ENCODE results near the gene COL13A1.

Gene COL13A1

GRCh38 chr10:69800665-69801064 is 1.0 kb upstream of the COL13A1 start:
- Histone ChIP-seq H3K4me3 (ENCODE audit: control insufficient read depth in 1 of 7, extremely low read depth in 1 of 7, insufficient read depth in 4 of 7, low read depth in 2 of 7, low read length in 6 of 7) (no peak overlapping the region), H3K27me3 (replicated peaks in 2 of 5; ENCODE audit: control insufficient read depth in 4 of 5, insufficient read depth in 5 of 5, low read length in 4 of 5) (peaks cover 0 to 52% (median 17%) of the 10 kb centered on the region in 5 experiments), H3K27ac (ENCODE audit: insufficient read depth in 1 of 2, low read depth in 1 of 2, low read length in 2 of 2, poor library complexity in 1 of 2, severe bottlenecking in 2 of 2) (no peak overlapping the region), H3K4me1 (ENCODE audit: control extremely low read depth in 1 of 4, control insufficient read depth in 4 of 4, insufficient read depth in 4 of 4, low read length in 3 of 4) (peaks cover 3 to 23% (median 19%) of the 10 kb centered on the region in 4 experiments), H3K36me3 (ENCODE audit: control insufficient read depth in 4 of 4, insufficient read depth in 4 of 4, low read length in 3 of 4) (no peaks in the 10 kb centered on the region), H3K9me3 (ENCODE audit: control extremely low read depth in 1 of 5, control insufficient read depth in 4 of 5, insufficient read depth in 2 of 5, low read depth in 1 of 5, low read length in 4 of 5) (peaks cover 0 to 5% (median 0%) of the 10 kb centered on the region in 5 experiments)
- CTCF ChIA-PET, result interaction anchor here (0.9 to 3.5 kb wide), 9 partner anchors 8 to 285 kb away, joined by 3 to 19 read pairs (median 4); no protein-coding TSS in a partner anchor
- 83% methylated on average over 1 of the region's 2 CpGs for WGBS (ENCODE audit: insufficient coverage)
- DNase-seq, result no peak
- POLR2A ChIA-PET, result no interaction called here

GRCh38 chr10:69801094-69801433 is 642 bp upstream of the COL13A1 start:
- Histone ChIP-seq H3K4me1 (ENCODE audit: control extremely low read depth in 1 of 4, control insufficient read depth in 4 of 4, insufficient read depth in 4 of 4, low read length in 3 of 4) (peaks cover 3 to 23% (median 19%) of the 10 kb centered on the region in 4 experiments), H3K36me3 (ENCODE audit: control insufficient read depth in 4 of 4, insufficient read depth in 4 of 4, low read length in 3 of 4) (no peaks in the 10 kb centered on the region), H3K9me3 (ENCODE audit: control extremely low read depth in 1 of 5, control insufficient read depth in 4 of 5, insufficient read depth in 2 of 5, low read depth in 1 of 5, low read length in 4 of 5) (peaks cover 0 to 1% (median 0%) of the 10 kb centered on the region in 5 experiments), H3K27me3 (replicated peaks in 2 of 5; ENCODE audit: control insufficient read depth in 4 of 5, insufficient read depth in 5 of 5, low read length in 4 of 5) (peaks cover 0 to 52% (median 17%) of the 10 kb centered on the region in 5 experiments), H3K27ac (ENCODE audit: insufficient read depth in 1 of 2, low read depth in 1 of 2, low read length in 2 of 2, poor library complexity in 1 of 2, severe bottlenecking in 2 of 2) (no peak overlapping the region), H3K4me3 (ENCODE audit: control insufficient read depth in 1 of 7, extremely low read depth in 1 of 7, insufficient read depth in 4 of 7, low read depth in 2 of 7, low read length in 6 of 7) (peak overlapping the region in 3 of 7 experiments; percentile 59 to 70 (median 60))
- peak; percentile 54 to 77 (median 73) for DNase-seq
- WGBS (ENCODE audit: insufficient coverage), result 3% methylated on average over 8 of the region's 8 CpGs
- ChIA-PET POLR2A (no interaction called here), CTCF (interaction anchor here (0.6 to 3.5 kb wide), 12 partner anchors 9 to 286 kb away, joined by 3 to 19 read pairs (median 4); no protein-coding TSS in a partner anchor)

GRCh38 chr10:69802424-69803161 is 887 bp downstream of the COL13A1 start:
- under 1% methylated on average over 60 of the region's 80 CpGs for WGBS (ENCODE audit: insufficient coverage)
- peaks cover 0 to 55% (median 17%) of the 10 kb centered on the region in 5 experiments for H3K27me3 ChIP-seq (replicated peaks in 2 of 5; ENCODE audit: control insufficient read depth in 4 of 5, insufficient read depth in 5 of 5, low read length in 4 of 5)
- ChIA-PET POLR2A (no interaction called here), CTCF (interaction anchor here (2.2 to 3.5 kb wide), 2 partner anchors 10 kb away, joined by 9 to 19 read pairs; no protein-coding TSS in a partner anchor)
- peak overlapping the region; percentile 0 to 70 (median 27) for H3K4me3 ChIP-seq (ENCODE audit: control insufficient read depth in 1 of 7, extremely low read depth in 1 of 7, insufficient read depth in 4 of 7, low read depth in 2 of 7, low read length in 6 of 7)
- peak; percentile 26 to 62 (median 50) for DNase-seq
- peaks cover 3 to 23% (median 19%) of the 10 kb centered on the region in 4 experiments for H3K4me1 ChIP-seq (ENCODE audit: control extremely low read depth in 1 of 4, control insufficient read depth in 4 of 4, insufficient read depth in 4 of 4, low read length in 3 of 4)
- no peaks in the 10 kb centered on the region for H3K9me3 ChIP-seq (ENCODE audit: control extremely low read depth in 1 of 5, control insufficient read depth in 4 of 5, insufficient read depth in 2 of 5, low read depth in 1 of 5, low read length in 4 of 5)
- H3K27ac ChIP-seq (ENCODE audit: insufficient read depth in 1 of 2, low read depth in 1 of 2, low read length in 2 of 2, poor library complexity in 1 of 2, severe bottlenecking in 2 of 2), result no peak overlapping the region
- H3K36me3 ChIP-seq (ENCODE audit: control insufficient read depth in 4 of 4, insufficient read depth in 4 of 4, low read length in 3 of 4), result no peaks in the 10 kb centered on the region

GRCh38 chr10:69803809-69804208 is 2.1 kb downstream of the COL13A1 start:
- Histone ChIP-seq H3K36me3 (ENCODE audit: control insufficient read depth in 4 of 4, insufficient read depth in 4 of 4, low read length in 3 of 4) (no peaks in the 10 kb centered on the region), H3K4me1 (ENCODE audit: control extremely low read depth in 1 of 4, control insufficient read depth in 4 of 4, insufficient read depth in 4 of 4, low read length in 3 of 4) (peaks cover 3 to 23% (median 19%) of the 10 kb centered on the region in 4 experiments), H3K27ac (ENCODE audit: insufficient read depth in 1 of 2, low read depth in 1 of 2, low read length in 2 of 2, poor library complexity in 1 of 2, severe bottlenecking in 2 of 2) (no peak overlapping the region), H3K4me3 (ENCODE audit: control insufficient read depth in 1 of 7, extremely low read depth in 1 of 7, insufficient read depth in 4 of 7, low read depth in 2 of 7, low read length in 6 of 7) (no peak overlapping the region), H3K9me3 (ENCODE audit: control extremely low read depth in 1 of 5, control insufficient read depth in 4 of 5, insufficient read depth in 2 of 5, low read depth in 1 of 5, low read length in 4 of 5) (no peaks in the 10 kb centered on the region), H3K27me3 (replicated peaks in 2 of 5; ENCODE audit: control insufficient read depth in 4 of 5, insufficient read depth in 5 of 5, low read length in 4 of 5) (peaks cover 0 to 55% (median 17%) of the 10 kb centered on the region in 5 experiments)
- ChIA-PET CTCF (interaction anchor here (1.0 to 1.5 kb wide), 2 partner anchors 13 to 19 kb away, joined by 3 to 4 read pairs; no protein-coding TSS in a partner anchor), POLR2A (no interaction called here)
- DNase-seq, result no peak
- WGBS (ENCODE audit: insufficient coverage), result 97% methylated on average over 5 of the region's 7 CpGs

GRCh38 chr10:69804775-69805174 is 3.1 kb downstream of the COL13A1 start:
- no peak overlapping the region for H3K4me3 ChIP-seq (ENCODE audit: control insufficient read depth in 1 of 7, extremely low read depth in 1 of 7, insufficient read depth in 4 of 7, low read depth in 2 of 7, low read length in 6 of 7)
- peaks cover 3 to 23% (median 19%) of the 10 kb centered on the region in 4 experiments for H3K4me1 ChIP-seq (ENCODE audit: control extremely low read depth in 1 of 4, control insufficient read depth in 4 of 4, insufficient read depth in 4 of 4, low read length in 3 of 4)
- H3K27ac ChIP-seq (ENCODE audit: insufficient read depth in 1 of 2, low read depth in 1 of 2, low read length in 2 of 2, poor library complexity in 1 of 2, severe bottlenecking in 2 of 2), result no peak overlapping the region
- POLR2A ChIA-PET, result no interaction called here
- H3K9me3 ChIP-seq (ENCODE audit: control extremely low read depth in 1 of 5, control insufficient read depth in 4 of 5, insufficient read depth in 2 of 5, low read depth in 1 of 5, low read length in 4 of 5), result no peaks in the 10 kb centered on the region
- H3K36me3 ChIP-seq (ENCODE audit: control insufficient read depth in 4 of 4, insufficient read depth in 4 of 4, low read length in 3 of 4), result no peaks in the 10 kb centered on the region
- DNase-seq, result no peak
- CTCF ChIA-PET, result interaction anchor here (1.5 to 2.3 kb wide), 2 partner anchors 9 to 14 kb away, joined by 4 to 6 read pairs; no protein-coding TSS in a partner anchor
- peaks cover 0 to 52% (median 17%) of the 10 kb centered on the region in 5 experiments for H3K27me3 ChIP-seq (replicated peaks in 2 of 5; ENCODE audit: control insufficient read depth in 4 of 5, insufficient read depth in 5 of 5, low read length in 4 of 5)
- WGBS (ENCODE audit: insufficient coverage), result 97% methylated on average over 5 of the region's 6 CpGs

GRCh38 chr10:69807122-69807521 is 5.4 kb downstream of the COL13A1 start:
- ChIA-PET POLR2A (no interaction called here), CTCF (interaction anchor here (2.4 kb wide), 1 partner anchor 11 kb away, joined by 6 read pairs; no protein-coding TSS in a partner anchor)
- no peak for DNase-seq
- H3K27ac ChIP-seq (ENCODE audit: insufficient read depth in 1 of 2, low read depth in 1 of 2, low read length in 2 of 2, poor library complexity in 1 of 2, severe bottlenecking in 2 of 2), result no peak overlapping the region
- H3K9me3 ChIP-seq (ENCODE audit: control extremely low read depth in 1 of 5, control insufficient read depth in 4 of 5, insufficient read depth in 2 of 5, low read depth in 1 of 5, low read length in 4 of 5), result no peaks in the 10 kb centered on the region
- no CpG with 5 or more reads among the region's 2 CpGs for WGBS (ENCODE audit: insufficient coverage)
- H3K4me1 ChIP-seq (ENCODE audit: control extremely low read depth in 1 of 4, control insufficient read depth in 4 of 4, insufficient read depth in 4 of 4, low read length in 3 of 4), result peaks cover under 1 to 12% (median 9%) of the 10 kb centered on the region in 4 experiments
- peaks cover 0 to 34% (median 12%) of the 10 kb centered on the region in 5 experiments for H3K27me3 ChIP-seq (replicated peaks in 2 of 5; ENCODE audit: control insufficient read depth in 4 of 5, insufficient read depth in 5 of 5, low read length in 4 of 5)
- no peak overlapping the region for H3K4me3 ChIP-seq (ENCODE audit: control insufficient read depth in 1 of 7, extremely low read depth in 1 of 7, insufficient read depth in 4 of 7, low read depth in 2 of 7, low read length in 6 of 7)
- no peaks in the 10 kb centered on the region for H3K36me3 ChIP-seq (ENCODE audit: control insufficient read depth in 4 of 4, insufficient read depth in 4 of 4, low read length in 3 of 4)

- Histone ChIP-seq H3K9me3 (ENCODE audit: control extremely low read depth in 1 of 5, control insufficient read depth in 4 of 5, insufficient read depth in 2 of 5, low read depth in 1 of 5, low read length in 4 of 5) (no peaks in the 10 kb centered on the region), H3K4me1 (ENCODE audit: control extremely low read depth in 1 of 4, control insufficient read depth in 4 of 4, insufficient read depth in 4 of 4, low read length in 3 of 4) (peaks cover 0 to 6% (median 3%) of the 10 kb centered on the region in 4 experiments), H3K36me3 (ENCODE audit: control insufficient read depth in 4 of 4, insufficient read depth in 4 of 4, low read length in 3 of 4) (no peaks in the 10 kb centered on the region), H3K4me3 (ENCODE audit: control insufficient read depth in 1 of 7, extremely low read depth in 1 of 7, insufficient read depth in 4 of 7, low read depth in 2 of 7, low read length in 6 of 7) (no peak overlapping the region), H3K27ac (ENCODE audit: insufficient read depth in 1 of 2, low read depth in 1 of 2, low read length in 2 of 2, poor library complexity in 1 of 2, severe bottlenecking in 2 of 2) (no peak overlapping the region), H3K27me3 (replicated peaks in 2 of 5; ENCODE audit: control insufficient read depth in 4 of 5, insufficient read depth in 5 of 5, low read length in 4 of 5) (peaks cover 0 to 28% (median 12%) of the 10 kb centered on the region in 5 experiments)
- ChIA-PET CTCF (interaction anchor here (1.9 to 2.4 kb wide), 2 partner anchors 10 to 107 kb away, joined by 5 to 6 read pairs; no protein-coding TSS in a partner anchor), POLR2A (no interaction called here)
- DNase-seq, result no peak
- WGBS (ENCODE audit: insufficient coverage), result 0% methylated on average over 1 of the region's 2 CpGs
Observed at GRCh38 chr10:69807696-69808095, 6.0 kb downstream of the COL13A1 start.

Measured in common myeloid progenitor, CD34-positive (primary cell).